Measurements from ENCODE around the gene LEPROT.
"Not testable (repeated sequence)": the region's sequence is repeated elsewhere in the genome, so short reads cannot be mapped to it uniquely, and the experiment has no call there.

LEPROT gene, protein sequence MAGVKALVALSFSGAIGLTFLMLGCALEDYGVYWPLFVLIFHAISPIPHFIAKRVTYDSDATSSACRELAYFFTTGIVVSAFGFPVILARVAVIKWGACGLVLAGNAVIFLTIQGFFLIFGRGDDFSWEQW

DNA sequence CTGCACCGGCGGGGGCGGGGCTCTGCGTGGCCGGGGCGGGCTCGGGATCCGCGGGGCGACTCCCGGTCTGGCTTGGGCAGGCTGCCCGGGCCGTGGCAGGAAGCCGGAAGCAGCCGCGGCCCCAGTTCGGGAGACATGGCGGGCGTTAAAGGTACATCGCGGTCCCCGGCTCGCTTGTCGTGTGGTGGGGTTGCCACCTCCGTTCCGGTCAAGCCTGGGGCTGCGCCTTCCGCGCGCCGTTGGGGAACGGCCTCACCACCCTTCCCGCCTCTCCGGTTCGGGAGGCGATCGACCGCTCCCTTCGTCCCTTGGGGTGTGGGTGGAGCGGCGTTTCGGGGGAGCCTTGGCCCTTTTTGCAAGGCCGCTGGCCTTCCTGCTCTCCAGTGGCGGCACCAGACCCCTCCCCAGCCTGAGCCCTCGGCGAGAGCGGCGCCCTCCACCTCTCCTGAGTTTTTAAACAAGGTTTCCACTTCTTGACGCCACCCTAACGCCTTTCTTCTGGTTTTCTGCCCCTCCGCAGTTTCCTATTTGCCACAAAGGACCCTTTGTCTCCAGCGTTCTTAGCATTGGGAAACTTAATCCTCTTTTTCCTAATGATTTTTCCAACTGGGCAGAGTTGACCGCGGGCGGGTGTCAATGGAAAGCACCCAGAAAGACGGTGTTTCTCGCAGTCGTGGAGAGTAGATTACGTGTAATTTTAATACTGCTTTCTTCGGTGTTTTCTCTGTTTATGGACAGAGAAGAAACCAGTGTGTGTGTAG lies at the start of gene LEPROT, which contains the start of gene LEPR:
TSS of gene LEPROT (plus strand) at position 79 of the 761 bp plus-strand sequence. CDS start at position 136, 57 bp downstream.
TSS of gene LEPR (plus strand) at position 79 of the 761 bp plus-strand sequence. CDS start 144,898 bp downstream, outside the sequence.
- DNase-seq, result no peak

DNA sequence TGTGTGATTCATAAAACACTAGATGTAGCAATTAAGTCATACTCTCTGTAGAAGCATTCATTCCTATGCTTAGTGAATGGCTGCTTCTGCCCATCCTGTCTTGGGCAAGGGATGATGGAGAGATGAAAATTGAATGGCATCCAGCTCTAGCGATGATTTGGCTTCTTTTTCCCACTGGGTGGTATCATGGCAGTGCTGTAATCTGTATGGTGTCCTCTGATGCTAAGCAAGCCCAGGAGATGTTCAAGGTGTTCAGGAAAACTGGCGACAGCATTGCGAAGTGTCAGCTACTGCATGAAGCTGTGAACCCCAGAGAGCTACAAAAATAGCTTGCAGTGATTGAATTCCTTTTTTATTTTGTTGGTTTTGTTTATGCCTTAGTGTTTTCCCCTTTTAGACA lies 48.9 kb upstream of the LEPROT start:
- no peak for DNase-seq

DNA sequence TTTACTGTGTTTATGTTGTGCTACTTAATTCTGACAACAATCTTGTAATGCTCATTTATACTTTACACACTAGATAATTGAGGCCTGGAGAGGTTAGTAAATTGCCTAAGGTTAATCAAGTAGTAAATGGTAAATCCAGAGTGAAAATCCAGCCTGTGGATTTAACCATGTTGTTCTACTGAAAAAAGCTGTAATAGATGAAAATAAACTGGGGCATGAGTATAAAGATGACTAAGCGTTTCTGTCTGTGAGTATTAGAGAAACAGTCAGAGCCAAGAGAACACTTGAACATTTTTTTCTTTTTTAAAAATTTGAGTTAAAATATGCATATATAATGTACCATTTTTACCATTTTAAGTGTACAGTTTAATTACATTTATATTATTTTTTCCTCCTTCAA lies 47.9 kb upstream of the LEPROT start:
- no peak for DNase-seq

DNA sequence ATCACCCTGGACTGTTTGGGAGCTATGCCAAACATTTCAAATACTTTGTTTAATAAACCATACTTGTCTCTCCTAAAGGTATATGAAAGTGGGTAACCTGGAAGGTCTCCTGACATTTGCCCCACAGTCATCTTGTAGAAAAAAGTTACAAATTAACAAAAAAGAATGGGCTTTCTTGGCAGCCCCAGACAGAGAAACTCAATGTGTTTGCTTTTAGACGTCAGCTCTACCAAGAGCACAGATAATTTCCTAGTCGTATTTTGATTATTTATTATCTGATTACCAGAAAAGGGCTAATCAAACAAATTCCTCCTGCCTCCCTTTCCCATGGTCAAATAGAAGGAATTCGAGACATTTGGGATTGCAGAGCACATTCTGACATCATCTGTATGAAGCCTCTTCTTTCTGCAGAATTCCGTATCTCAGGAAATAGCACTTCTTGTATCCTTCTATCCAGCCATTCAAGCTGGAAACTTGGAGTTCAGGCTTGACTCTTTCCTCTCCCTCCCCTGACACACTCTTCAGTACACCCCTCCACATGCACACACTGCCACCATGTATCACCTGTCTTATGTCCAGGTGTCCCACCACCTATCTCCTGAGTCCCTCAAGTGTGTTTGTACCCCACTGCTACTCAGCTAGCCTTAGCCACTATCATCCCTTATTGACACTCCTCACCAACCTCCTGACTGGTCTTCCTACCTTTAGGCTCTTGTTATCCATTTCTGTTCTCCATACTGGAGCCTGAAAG lies 42.8 kb upstream of the LEPROT start:
- no peak for DNase-seq

DNA sequence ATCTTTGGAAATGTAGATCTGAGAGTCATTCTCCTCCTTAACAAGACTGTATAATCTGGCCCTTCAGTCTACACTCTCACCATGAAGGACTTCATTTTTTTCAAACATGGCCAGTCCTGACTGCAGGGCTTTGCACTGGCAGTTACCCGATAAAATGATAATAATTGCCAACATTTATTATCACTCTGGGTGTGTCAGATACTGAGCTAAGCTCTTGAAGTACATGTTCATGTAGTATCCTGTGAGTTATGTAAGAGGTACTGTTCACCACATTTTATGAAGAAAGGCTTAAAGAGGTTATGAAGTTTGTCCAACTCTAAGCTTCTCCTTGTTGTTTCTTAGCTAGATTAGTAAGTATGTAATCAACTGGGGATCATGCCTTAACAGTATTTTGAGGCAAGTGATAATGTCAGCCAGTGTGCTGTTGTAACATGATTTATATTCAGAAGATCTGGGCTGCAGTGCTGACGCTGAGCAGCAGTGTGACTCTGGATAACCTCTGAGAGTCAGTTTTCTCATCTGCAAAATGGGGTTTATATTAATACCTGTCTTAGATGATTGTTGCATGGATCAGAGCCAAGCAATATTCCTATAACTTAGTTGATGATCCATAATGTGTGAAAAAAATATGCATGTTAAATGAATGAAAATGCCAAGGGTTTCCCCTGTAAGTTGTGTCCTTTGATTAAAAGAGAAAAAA lies 42.1 kb upstream of the LEPROT start:
- DNase-seq, result no peak

DNA sequence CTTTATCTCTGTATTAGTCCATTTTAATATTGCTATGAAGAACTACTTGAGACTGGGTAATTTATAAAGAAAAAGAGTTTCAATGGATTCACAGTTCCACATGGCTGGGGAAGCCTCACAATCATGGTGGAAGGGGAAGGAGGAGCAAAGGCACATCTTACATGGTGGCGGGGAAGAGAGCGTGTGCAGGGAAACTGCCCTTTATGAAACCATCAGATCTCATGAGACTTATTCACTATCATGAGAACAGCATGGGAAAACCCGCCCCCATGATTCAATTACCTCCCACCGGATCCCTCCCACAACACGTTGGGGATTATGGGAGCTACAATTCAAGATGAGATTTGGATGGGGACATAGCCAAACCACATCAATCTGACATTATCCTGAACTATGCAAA lies 36.0 kb upstream of the LEPROT start:
- not testable (repeated sequence) for DNase-seq

DNA sequence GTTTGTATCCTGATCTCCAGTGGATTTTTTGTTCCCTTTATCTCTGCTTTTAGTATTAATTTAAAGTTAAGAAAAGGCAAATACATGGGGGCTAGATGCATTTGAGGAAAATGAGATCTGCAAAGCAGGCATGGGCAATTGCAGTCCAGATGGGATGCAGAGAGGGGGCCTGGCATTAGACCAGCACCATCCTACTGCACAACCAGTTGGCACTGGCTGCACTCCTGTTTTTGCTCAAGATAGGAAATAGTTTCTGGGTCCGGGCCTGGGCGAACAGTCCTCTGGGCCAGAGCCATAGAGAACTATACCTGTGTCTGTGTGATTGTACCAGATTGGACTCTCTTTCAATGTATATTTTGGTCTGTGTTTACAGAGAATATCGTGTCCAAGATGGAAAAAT lies 34.0 kb upstream of the LEPROT start:
- no peak for DNase-seq

DNA sequence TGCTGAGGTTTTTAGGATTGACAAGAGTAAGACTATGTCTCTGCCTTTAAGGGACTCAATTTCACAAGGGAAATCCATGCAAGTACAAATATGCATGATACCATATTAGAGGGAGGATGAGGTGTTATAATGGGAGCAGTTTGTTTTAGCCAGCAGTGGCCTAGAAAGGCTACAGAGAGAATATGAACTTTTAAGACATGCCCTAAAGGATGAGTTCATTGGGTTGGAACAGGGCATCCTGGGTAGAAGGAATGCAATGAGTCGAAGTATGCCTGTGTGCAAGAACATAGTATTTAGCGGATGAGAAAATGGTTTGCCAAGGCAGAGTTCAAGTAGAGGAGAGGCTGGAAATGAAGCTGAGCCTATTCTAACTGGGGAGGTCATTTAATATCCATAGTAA lies 32.6 kb upstream of the LEPROT start:
- DNase-seq, result no peak

DNA sequence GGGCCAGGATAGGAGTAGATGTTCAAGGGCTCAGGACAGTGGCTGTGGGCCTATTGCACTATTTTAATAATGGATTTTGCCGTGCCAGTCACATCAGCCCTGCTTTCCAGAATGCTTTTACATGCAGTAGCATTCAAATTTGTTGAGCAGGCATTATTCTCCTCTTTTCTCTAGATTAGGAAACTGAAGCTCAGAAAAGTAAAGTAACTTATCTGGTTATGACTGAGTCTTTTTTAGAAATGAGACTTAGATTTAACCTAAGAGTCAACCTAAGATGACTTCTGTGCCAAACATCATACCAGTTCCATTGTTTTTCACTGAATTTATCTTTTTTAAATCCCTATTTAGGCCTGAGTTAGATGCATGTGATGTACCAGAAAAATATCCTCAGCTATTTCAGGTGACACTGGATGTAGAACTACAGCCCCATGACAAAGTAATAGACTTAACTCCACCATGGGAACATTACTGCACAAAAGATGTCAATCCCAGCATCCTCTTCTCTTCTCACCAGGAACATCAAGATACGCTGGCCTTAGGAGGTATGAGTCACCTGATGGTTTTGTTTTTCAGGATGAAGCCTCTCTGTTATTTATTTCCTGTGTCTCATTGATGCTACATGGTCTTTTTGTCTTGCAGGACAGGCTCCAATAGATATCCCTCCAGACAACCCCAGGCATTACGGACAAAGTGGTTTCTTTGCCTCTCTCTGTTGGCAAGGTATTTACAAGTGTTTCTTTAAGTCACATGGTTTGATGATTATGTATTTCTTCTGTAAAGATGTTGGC lies 31.4 kb upstream of the LEPROT start:
- DNase-seq, result no peak

DNA sequence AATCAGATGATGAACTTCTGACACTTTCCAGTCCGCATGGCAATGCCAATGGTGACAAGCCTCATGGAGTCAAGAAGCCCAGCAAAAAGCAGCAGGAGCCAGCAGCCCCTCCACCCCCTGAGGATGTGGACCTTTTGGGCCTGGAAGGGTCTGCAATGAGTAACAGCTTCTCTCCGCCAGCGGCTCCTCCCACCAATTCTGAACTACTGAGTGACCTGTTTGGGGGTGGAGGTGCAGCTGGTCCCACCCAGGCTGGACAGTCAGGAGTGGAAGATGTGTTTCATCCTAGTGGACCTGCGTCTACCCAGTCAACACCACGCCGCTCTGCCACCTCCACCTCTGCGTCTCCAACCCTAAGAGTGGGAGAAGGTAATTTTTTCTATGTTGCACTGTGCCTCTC lies 28.0 kb upstream of the LEPROT start:
- DNase-seq, result no peak

DNA sequence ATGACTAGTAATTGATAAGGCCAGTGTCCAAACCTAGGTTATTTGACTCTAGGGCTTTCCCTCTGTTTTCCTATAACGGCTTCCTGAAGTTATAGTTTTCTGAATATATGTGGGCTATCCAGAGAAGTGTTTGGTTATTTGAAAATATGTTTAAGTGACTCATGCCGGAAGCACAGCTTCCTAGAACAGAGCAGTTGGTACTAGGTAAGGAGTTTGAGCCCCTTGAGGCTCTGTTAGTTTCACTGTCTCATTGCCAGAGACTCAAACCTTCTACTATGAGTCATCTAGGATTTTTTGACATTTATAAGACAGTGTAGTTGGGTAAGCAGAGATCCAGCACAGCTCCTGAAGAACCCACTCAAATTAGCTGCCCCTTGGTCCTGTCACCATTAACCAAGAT lies 27.1 kb upstream of the LEPROT start:
- DNase-seq, result peak; percentile 11

DNA sequence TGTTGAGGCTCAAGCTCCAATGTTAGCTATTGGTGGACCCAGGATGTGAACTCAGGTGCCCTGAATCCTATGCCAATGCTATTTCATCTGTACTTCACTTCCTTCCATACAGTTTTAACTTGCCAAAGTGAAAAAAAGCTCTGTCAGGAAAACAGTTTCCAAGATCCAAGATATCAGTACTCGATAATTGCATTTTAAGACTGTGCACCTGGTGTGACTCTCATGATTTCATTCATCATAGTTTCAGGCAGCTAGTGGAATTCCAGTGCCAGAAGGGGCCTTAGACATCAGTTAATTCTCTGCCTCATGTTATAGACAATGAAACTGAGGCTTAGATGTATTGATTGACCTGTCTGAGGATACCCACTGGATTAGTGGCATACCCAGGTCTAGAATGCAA lies 26.5 kb upstream of the LEPROT start:
- DNase-seq, result no peak

DNA sequence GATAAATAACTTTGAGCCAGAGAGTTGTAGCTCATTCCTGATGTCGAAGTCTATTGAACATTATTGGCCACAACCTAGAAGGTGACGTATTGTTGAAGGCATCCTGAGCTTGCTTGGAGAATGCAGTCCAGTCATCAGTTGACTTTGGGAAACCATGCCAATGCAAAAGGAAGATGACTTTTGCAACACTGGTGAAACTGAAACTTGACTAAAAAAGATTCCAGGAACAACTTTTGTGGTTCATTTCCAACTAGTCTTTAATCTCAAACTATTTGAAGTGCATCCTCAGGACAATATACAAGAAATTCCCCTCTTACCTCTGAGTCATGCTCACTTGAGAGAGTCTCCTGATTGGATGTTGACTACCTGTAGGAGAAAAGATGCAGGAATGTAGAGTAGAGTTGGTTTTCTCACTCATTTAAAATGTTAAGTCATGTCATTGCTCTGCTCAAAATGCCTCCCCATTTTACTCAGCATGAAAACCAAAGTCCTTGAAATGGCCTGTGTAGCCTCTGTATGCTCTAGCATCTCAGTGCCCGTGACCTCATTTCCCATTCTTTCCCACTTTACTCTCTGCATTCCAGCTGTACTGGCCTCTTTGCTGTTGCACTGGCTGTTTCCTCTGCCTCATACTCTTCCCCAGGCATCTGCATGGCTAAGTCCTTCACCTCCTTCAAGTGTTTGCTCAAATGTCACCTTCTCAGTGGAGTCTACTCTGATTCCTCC lies 24.4 kb upstream of the LEPROT start:
- DNase-seq, result no peak

DNA sequence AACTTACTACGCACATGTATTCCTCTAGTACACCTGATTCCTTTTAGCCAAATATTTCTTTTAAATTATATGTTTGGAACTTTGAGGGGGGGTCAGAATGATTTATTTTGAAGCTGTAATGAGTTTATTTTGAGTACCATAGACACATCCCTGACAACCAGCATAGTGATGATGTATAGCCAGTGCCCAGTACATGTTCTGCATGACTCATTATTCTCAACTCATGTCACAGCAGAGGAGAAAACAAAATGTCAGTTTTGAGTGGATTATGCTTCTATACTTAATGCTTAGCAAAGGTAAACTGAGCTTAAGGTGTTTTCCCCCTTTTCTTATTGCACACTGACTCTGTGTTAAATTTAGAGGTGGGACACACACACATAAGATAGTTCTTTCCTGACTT lies 22.4 kb upstream of the LEPROT start:
- no peak for DNase-seq

DNA sequence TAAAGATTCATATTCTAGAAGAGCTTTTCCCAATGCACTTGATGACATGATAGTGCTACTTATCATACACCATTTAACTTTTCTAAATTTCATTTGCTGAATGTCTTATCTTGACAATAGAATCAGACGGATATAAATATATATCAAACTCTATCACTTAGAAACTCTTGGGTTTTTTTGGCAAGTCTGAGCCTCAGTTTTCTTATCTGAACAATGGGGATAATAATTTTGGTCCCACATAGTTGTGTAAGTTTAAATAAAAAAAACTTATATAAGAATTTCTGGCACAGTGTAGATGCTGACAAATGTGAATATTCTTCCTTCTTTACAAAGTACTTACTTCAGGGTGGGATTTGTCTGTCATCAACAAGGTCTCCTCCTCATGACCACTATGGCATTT lies 21.5 kb upstream of the LEPROT start:
- DNase-seq, result no peak

DNA sequence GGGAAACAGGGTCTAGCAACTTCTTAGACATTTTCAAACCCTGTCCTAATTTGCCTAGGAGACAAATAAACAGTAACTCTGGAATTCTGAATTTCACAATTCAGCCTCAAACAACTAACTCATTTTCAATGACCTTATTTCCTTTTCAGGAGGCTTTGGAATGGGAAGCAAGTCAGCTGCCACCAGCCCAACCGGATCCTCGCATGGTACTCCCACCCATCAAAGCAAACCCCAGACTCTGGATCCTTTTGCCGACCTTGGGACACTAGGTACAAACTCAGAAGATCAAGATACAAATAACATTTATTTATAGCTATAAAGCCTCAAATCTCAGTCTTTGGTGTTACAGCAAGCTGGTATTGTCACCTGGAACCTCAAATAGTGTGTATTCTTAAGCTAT lies 18.9 kb upstream of the LEPROT start:
- no peak for DNase-seq

DNA sequence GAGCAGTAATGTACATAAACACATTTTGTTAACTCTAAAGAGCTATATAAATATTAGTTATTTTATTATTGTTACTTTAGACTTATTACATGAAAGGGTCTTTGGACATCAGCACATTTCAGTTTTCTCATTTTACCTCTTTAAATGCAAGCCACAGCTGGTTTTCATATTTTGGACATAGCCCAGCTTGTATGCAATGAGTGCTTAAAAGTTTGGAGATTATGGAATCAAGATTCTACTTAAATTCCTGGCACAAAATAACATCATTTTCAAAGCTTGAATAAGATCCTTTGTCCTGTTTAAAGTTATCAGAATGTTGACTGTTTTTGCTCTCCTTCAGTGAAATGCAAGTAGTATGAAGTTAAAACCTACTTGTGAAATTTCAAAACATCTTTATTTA lies 15.5 kb upstream of the LEPROT start:
- no peak for DNase-seq

DNA sequence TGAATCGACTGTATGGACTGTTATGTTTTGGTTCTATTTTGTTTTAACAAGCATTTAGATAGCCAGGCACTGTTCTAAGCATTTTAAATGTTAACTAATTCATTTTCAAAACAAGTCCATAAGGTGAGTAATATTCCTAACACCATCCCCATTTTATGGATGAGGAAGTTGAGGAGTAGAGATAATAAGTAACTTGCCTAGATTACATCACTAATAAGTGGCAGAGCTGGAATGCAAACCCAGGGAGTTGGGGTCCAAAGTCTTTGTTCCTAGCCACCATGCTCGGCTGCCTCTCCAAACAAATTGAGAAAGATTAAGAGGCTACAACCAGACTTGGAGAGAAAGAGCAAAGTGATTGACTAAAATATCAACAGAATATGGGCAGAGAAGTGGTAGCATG lies 12.6 kb upstream of the LEPROT start:
- no peak for DNase-seq

DNA sequence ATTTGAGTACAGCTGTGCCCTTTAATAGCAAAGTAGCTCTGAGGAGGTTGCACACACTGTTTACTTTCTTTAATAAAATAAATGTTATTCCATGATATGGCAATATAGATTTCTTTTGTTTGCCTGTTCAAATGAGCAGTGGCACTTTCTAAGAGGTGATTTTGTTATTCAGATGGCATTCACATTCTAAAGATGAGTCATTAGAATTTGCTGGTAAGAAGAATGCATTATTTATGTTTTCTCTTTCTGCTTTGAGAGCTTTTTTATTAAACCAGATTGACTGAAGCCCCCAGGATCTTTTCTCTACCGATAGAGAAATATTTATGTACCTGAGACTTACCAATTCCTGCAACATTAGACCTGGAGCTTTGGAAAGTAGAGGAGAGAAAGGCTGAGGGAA lies 11.2 kb upstream of the LEPROT start:
- DNase-seq, result no peak

DNA sequence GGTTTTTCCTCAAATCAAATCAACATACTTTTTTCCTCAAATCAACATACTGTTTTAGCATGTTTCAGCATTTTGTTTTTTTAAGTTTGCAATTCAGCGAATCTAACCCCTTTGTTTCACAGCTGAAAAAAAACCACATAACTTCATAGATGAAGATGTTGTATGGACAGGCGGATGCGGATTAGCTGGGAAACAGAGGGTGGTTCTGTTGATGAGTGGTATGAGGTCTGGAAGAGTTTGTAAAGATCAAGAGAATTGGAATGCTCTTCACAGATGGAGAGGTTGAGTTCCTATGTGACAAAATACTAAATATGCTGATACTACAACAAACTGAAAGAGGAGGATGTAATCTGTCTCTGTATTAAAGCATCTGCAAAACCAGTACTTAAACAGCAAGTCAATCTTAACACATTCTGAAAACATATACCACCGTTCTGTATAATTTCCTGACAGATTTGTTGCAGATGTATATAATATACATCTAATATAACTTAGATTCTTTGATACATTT lies 10.6 kb upstream of the LEPROT start:
- DNase-seq, result no peak

DNA sequence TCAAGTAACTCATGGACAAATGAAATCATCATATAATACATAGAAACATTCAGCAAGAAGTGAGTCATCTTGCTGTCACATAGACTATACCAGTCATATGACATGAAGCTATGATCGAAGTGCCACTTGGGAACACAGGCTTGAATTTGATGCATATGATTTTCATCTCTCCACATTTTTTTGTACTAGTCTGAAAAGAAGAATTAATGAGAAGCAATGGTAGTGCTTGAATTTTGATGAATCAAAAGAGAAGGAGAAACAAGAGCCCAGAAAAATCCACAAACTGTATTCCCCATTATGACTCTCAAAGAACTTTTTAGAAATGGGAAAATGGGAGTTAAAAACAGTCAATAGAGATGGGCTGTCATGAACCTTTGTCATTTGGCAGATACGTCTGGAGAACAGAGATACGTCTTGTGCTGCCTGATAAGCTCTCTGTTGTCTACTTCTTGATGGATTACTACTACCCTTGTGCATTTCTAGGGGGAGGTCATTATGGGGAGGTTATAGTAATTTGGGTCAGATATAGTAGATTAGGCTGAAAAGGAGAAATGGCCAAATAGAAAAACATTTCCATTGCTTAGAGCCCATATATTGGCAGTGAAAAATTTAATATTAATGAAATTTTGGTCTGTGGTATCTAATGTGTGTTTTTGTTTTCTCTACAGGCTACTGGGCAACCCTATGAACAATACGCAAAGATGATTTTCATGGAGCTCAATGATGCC lies 8.0 kb upstream of the LEPROT start:
- DNase-seq, result no peak
